Right renal cortex interstitium (tissue), 3 donors: Measurements from ENCODE around the gene CILP. TPM values are rescaled to one million over a fixed set of nuclear protein-coding genes. Genes with fewer than 3 reads are reported as not detected.
"Not testable (repeated sequence)": the region's sequence is repeated elsewhere in the genome, so short reads cannot be mapped to it uniquely, and the experiment has no call there.

Source experiments
- DNase-seq, 3 donors: peaks; one replicate each; pipeline ENCODE4 v3.0.0-alpha.2; 2013; ENCODE audit warnings: low read depth in 3 of 3, low spot score in 2 of 3
- polyA plus RNA-seq, 3 donors: library from polyadenylated mRNA; unstranded; fragments of 120-200 nt; gene quantifications; one replicate each; pipeline ENCODE4 v1.2.1, GENCODE V29; 2013; ENCODE audit not compliant: insufficient read length in 3 of 3

Gene CILP
- polyA plus RNA-seq, 3 donors = 2.8 to 3.3 (median 3.3) TPM

DNA sequence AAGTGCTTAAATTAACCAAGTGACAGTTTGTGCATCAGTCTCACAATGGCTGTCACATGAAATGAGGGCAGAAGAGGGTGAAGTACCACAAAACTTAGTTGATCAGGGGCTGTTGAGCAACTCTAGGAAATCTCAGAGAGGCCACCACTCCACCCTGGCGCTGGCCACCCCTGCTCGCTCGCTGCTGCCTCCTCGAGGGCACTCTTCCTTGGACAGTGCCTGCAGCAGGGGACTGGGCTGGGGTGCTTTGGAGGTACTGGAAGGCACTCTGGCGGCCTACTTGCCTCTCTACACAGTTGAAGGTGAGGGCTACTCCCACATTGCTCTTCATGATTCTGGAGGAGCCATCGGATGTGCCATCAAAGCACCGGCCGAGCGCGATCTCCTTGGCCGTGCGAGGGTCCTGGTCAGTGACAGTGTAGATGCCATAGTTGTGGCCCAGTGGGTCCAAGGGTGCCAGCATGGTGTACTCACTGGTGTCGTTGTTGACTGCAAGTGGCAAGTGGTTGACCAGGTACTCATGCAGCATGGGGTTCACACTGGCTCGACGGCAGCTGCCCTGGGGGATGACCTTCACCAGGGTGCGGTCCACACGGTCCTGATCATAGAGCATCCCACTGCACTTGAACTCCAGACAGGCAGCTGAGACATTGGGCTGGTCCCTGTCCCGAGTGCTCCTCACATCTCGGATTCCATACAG, 14.5 kb downstream of the CILP start:
- no peak for DNase-seq

DNA sequence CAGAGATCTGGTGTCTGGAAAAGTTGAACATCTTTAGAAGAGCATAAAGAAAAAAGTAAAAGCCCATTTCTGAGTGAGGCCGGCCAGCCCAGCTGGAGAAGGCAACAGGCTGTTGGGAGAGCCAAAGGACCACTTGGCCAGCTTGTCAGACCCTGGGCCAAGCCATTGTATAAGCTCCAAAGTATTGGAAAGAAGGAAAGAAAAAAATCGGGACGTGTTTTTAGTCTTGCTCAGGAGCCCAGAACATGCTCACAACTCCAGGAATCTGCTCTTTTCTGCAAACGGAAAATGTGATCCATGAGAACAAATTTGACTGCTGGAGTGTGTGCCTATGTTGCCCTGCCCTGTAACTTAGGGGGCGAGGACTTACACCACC, 15.7 kb downstream of the CILP start:
- DNase-seq = no peak

DNA sequence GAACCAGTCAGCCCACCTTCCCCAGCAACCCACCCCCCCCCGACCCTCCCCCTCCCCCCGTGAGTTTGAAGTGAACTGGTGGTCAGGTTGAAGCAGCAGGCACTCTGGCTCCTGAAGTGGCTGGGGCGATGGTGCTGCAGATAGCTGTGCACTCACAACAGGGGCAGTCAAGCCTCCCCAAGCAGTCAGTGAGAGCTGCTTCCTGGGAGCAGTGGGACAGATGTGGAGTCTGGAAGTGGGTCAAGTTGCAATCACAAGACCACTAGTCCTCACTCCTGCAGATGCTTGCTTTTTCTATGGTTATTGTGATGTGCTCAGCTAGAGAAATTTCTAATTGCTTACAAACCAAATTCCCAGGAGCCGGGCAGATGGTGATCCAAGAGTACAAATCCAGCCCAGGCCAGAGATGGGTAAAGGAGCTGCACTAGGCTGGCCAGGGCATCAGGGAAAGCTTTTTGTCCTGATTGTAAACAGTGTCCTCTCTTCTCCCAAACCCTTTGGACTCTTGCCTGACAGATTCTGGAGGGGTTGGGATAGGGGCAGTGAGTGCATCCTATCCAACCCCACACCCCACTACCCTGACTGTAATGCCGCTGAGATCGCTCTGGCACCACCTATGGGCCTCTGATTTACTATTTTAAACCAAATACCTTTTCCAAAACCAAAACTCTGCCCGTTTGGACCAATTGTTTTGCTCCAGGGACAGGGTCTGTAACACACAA, 16.3 kb downstream of the CILP start:
- no peak for DNase-seq

DNA sequence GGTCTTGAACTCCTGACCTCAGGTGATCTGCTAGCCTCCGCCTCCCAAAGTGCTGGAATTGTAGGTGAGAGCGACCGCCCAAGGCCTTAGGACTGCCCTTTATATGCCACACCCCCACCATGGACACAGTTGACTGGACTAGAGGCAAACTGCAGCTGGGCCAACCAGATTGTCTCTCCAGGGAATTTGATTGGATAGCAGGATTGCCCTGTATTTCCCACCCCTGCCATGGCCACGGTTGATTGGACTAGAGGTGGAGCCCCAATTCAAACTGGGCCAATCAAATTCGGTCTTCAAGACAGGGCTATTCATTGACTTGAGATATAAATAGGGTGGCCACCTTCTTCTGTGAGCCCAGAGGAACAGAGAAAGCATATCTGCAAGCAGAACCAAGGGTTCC, 19.3 kb downstream of the CILP start:
- no peak for DNase-seq

DNA sequence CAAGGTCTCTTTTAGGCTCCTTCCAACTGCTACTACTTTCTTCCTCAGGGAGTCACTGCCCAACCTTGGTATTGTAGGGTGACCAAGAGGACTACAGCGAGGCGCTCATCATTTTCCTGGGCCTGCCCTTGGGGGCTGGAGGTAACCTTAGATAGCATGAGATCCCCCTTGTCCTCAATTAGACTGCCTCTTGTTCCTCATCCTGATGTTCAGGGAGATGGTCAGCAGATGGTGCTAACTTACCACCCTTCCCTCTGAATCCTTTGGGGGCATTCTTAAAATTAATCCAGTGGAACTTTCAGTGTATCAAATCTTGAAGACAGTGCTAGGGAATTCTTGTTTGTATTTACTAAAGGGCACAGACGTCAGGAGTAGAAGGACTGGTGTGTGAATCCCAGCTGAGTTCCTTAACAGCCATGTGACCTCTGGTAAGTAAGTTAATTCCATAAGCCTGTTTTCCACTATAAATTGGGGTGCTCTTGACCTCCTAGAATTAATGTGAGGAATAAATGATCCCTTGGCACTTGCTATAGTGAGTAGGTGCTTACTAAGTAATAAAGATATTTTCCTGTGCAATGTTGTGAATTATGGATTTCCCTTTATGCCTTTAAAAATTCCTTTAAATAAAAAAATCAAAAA, 22.1 kb downstream of the CILP start:
- DNase-seq = no peak

DNA sequence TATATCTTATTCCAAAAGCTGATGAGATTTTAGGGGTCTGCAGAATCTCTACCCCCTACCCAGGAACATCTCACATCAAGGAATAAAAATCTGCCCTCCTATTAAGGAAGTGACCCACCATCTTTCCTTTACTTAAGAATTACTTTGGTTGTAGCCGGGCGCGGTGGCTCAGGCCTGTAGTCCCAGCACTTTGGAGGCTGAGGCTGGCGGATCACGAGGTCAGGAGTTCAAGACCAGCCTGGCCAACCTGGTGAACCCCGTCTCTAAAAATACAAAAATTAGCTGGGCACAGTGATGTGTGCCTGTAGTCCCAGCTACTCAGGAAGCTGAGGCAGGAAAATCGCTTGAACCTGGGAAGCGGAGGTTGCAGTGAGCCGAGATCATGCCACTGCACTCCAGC, 22.8 kb downstream of the CILP start:
- not testable (repeated sequence) for DNase-seq

DNA sequence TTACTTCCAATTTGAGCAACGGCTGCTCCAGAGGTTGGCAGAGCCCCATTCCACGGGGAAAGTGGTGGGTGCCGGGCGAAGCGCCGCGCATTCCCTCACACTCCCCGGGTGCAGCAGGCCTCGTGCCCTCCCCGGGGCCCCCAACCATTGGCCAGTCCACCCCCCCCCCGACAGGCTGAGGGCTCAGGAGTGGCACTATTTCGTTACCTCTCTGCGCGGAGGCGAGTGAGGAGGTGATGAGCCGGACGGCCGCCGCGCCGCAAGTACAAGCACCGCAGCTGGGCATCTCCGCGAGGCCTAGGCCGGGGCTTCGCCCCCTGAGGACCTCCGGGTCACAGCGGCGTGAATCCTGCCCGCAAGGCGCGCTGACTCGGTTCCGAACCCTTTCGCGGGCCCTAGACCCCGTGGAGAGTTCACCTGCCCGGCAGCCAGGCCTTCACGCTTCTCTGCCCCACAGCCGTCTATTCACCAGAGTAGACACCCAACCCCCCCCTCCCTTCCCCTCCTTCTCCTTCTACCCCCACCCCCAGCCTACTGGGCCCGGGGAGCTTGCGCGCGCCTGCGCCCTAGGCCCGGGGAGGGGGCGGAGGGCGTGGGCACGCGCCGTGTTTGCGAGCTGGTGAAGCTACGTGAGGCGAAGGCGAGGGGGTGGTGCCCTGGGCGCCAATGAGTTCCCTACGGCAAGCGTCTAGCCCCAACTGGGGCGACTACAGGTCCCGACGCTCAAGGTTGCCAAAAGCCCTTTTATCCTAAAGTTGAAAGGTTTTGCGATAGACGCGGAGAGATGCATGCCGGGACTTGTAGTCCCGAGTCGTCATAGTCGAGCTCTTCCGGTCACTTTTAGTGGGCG, 26.2 kb downstream of the CILP start, which contains the start of gene CLPX:
CLPX (minus strand) TSS at position 475 of the 850 bp plus-strand sequence; CDS start at position 286, 189 bp downstream.
- DNase-seq = peak; percentile 83 to 87 (median 84)

DNA sequence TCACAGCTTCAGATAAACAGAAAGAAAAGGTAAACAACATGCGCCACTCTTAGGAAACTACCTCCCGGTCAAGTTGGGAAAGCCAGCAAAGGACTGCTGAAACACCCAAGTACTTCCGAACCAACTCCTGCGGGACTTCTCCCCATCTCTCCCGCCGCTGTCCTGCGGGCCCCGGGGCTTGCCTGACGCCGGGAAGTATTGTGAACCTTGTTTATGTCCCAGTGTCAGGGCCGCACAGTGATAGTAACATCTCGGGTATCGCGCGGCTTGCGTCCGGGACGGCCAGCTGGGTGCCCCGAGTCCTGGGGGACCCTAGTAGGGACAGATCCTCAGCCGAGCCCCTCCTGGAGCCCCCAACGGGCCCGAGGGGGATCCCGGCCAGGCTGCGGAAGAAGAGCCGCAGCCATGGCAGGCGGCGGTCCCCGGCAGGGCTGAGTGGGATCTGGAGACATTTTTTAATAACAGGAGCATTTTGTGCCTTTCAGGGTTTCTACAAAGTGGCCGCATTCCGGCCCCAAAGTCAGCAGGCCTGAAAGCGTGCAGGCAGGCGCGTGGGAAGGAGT, 26.9 kb downstream of the CILP start:
- peak in 2 of 3 donors; percentile 31 to 37 for DNase-seq

DNA sequence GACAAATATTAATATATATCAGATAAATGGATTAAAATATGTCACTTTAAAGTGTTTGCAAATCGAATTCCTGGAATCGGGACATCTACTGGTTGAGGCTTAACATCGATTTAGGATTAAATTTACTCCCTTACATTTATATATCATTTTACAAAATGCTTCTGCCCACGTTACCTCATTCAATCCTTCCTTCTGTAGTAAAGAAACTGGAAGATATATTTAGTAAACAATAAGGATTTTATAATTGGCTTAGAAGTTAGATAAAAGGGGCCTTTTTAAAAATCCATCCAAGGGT, 27.5 kb downstream of the CILP start:
- DNase-seq = no peak

DNA sequence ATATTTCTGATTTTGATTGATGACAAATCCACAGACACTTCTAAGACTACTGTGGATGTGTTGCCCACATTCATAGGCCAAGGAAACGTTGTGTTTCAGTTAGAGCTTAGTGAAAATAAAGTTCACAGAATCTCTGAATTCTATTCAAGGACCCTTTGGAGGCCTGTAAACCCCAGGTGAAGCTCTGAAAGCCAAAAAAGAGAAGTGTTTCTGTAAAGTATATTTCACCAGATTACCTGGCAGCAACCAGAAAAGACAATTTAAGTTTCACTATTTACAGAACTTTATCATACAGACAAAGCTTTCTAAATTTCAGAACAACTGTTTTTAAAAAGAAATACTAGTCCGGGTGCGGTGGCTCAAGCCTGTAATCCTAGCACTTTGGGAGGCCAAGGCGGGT, 28.7 kb downstream of the CILP start:
- DNase-seq = no peak

DNA sequence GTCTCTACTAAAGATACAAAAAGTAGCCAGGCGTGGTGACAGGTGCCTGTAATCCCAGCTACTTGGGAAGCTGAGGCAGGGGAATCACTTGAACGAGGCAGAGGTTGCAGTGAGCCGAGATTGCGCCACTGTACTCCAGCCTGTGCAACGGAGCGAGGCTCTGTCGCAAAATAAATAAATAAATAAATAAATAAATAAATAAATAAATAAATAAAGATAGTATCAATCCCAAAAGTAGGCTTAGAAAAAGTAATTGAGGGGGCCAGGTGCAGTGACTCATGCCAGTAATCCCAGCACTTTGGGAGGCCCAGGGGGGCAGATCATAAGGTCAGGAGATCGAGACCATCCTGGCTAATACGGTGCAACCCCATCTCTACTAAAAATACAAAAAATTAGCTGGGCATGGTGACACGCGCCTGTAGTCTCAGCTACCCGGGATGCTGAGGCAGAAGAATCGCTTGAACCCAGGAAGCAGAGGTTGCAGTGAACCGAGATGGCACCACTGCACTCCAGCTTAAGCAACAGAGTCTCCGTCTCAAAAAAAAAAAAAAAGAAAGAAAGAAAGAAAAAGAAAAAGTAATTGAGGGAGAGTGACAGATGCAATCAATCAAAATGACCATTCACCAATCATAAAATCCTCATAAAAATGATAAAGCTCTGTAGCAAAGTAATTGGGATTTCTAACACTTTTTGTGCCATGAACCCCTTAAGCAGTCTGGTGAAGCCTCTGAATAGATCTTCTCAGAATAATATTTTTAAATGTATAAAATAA, 29.5 kb downstream of the CILP start:
- DNase-seq = not testable (repeated sequence)

DNA sequence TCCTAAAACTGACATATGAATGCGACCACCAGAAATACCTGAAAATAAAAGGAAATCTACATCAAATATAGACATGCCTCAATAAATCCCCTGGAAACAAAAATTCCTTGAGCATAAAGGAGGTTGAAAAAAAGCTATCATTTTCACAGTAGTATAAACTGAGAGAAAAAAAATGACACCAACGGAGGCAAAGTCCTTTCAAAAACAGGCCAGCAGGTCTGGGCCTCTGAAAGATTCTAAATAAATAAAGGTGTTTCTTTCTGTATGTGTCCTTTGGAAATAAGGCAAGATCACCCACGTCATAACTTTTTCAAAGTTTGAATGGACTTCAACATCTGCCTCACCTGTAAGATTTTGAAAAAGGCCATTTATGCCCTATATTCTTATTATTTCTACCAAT, 31.1 kb downstream of the CILP start:
- DNase-seq = no peak

DNA sequence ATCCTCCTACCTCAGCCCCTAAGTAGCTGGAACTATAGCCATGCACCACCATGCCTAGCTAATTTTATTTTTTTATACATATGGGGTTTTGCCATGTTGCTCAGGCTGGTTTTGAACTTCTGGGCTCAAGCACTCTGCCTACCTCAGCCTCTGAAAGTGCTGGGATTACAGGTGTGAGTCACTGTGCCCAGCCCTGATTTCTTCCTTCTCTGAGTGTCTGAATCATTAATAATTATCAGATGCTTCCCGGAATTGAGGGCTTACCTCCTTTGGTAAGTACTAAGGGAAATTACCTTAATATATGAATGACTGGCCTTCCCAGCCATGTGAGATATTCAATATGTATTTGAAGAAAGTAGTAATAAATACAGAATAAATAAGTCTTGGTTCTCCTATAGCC, 33.4 kb downstream of the CILP start:
- no peak for DNase-seq

DNA sequence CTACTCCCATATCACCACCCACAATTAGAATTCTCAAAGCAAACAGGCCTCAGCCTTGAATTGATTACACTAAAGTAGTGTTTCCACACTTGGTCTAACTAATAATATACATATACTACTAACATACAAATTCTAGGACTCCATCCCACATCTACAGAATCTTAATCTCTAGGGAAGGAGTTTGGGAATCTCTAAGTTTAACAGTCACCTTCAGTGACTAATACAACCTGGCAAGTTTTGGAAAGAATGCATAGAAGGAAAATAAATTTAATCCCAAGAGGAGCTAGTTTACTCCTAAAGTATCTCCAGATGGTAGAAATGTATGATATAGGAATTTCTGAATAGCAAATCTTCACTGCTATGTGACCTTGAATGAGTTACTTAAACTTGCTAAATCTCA, 35.2 kb downstream of the CILP start:
- no peak for DNase-seq

DNA sequence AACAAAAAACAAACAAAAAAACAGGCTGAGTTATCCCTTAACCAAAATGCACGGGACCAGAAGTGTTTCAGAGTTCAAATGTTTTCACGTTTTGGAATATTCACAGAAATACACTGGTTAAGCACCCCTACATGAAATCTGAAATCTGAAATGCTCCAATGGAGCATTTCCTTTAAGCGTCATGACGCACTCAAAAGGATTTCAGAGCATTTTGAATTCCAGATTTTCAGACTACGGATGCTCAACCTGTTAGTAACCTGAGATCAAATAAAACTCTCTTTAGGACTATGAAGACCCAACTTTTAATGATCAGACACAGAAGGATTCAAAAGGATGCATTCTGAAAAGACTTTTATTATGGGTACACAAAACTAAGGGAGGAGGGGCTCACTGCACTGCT, 35.8 kb downstream of the CILP start:
- no peak for DNase-seq

DNA sequence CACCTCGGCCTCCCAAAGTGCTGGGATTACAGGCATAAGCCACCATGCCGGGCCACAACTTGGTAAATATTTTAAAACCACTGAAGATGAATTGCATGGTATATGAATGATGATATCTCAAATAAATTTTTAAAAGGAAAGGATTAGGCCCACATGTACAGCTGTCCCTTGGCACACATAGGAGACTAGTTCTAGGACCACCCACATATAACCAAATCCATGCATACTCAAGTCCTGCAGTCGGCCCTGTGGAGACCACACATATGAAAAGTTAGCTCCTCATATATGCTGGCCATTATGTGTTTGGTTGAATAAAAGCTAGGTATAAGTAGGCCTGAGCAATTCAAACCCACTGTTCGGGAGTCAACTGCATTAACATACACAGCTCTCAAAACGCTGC, 36.8 kb downstream of the CILP start:
- no peak for DNase-seq

DNA sequence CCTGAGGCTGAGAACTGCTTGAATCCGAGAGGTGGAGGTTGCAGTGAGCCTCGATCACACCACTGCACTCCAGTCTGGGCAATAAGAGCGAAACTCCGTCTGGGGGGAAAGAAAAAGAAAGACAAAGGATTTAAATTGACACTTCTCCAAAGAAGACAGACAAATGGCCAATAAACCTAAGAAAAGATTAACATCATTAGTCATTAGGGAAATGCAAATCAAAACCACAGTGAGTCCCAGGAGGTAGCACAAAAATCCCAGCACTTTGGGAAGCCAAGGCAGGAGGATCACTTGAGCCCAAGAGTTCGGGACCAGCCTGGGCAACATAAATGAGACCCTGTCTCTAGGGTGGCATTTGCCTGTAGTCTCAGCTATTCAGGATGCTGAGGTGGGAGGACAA, 38.7 kb downstream of the CILP start:
- no peak for DNase-seq

DNA sequence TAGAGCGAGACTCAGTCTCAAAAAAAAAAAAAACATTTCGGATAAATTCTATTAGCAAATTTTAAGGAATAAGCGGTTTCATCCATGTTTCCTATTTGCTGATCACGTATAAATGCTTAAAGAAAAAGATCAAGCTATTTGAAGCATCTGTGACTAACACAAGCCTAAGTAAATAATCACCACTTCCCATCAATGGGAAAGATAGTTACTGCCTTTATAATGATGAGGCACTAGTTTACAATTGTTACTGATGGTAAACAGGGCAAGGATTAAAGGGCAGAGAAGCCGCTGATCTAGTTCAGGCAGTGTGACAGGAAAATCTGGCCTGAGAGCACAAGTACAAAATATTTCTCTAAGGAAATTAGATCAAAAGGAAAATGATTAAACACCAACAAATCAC, 39.8 kb downstream of the CILP start:
- DNase-seq = no peak

DNA sequence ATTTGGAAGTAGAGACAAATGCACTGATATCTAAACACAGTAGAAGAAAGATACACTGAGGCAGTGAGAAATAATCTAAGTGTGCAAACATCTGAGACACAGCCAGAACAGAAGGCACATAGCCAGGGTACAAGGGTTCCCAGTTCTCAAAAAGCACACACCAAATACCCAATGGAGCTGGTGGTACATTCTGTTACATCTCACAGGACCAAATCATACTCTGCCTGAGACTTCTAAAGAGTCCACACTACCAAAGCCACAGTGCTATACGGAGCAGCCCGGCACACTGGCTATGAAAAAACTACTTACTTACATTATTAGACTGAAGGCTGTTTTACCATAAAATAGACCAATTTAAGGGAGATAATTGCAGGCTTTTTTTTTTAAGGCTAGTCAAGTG, 45.4 kb downstream of the CILP start:
- no peak for DNase-seq

DNA sequence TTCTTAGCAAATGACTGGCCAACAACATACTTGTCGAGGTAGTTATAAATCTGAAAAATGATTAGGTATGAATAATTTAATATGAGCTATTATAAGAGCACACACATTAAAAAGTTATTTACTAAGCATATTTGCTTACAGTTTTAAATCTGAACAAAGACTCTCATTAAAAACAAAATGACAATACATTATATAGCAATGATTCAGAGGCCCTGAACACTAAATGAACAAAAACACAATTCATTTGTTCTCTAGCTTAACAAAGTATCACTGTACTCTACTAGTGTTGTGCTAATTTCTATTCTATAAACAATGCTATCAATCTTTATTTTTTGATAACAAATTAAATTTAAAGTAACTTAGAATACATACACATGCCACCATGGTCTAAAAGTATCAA, 47.1 kb downstream of the CILP start:
- DNase-seq = no peak
